OCI-LY1 (cell line): ENCODE data around the gene CPT1C.

Source experiments
- EZH2 ChIP-seq: fragments of 200-600 bp; sonication (generic), shearing (Covaris generic); IDR thresholded peaks from 2 replicates; pipeline ENCODE4 v1.8.0; 2017; ENCODE audit warnings: borderline replicate concordance, mixed run types, mild to moderate bottlenecking, antibody characterized with exemption, low read length, moderate library complexity, mixed read lengths
- TF ChIP-seq, protein P1 (sequence below): fragments of 200-600 bp; sonication (generic), shearing (Covaris generic); IDR thresholded peaks from 2 replicates; pipeline ENCODE4 v1.5.1; 2017; ENCODE audit warnings: mild to moderate bottlenecking, antibody characterized with exemption, low read length, moderate library complexity, mixed read lengths

DNA sequence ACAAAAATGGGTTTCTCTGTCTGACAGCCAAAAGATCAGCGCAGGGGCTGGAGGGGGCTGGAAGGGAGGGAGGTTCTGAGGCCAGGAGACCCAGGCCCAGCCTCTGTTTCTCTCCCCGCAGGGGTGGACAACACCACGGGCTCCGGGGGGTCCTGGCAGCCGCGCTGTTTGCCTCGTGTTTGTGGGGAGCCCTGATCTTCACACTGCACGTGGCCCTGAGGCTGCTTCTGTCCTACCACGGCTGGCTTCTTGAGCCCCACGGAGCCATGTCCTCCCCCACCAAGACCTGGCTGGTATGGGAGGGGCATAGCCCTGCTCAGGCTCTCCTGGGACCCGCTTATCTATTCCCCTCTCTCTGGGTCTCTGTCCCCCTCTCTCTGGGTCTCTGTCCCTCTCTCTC is 9.6 kb downstream of the CPT1C start:
- TF ChIP-seq, protein P1, sequence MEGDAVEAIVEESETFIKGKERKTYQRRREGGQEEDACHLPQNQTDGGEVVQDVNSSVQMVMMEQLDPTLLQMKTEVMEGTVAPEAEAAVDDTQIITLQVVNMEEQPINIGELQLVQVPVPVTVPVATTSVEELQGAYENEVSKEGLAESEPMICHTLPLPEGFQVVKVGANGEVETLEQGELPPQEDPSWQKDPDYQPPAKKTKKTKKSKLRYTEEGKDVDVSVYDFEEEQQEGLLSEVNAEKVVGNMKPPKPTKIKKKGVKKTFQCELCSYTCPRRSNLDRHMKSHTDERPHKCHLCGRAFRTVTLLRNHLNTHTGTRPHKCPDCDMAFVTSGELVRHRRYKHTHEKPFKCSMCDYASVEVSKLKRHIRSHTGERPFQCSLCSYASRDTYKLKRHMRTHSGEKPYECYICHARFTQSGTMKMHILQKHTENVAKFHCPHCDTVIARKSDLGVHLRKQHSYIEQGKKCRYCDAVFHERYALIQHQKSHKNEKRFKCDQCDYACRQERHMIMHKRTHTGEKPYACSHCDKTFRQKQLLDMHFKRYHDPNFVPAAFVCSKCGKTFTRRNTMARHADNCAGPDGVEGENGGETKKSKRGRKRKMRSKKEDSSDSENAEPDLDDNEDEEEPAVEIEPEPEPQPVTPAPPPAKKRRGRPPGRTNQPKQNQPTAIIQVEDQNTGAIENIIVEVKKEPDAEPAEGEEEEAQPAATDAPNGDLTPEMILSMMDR, result no peak
- TF ChIP-seq EZH2, result no peak
